MM.1S (cell line): ENCODE measurements around the gene PRKAR1B.

Experiments
- CTCF ChIP-seq: fragments of 300-600 bp; sonication (generic); IDR thresholded peaks from 2 replicates; pipeline ENCODE4 v1.5.1; 2016; ENCODE audit warnings: antibody characterized with exemption, low read length, mixed read lengths
- EZH2 ChIP-seq: fragments of 300-600 bp; sonication (generic); optimal IDR thresholded peaks from 2 replicates; pipeline ENCODE3; 2017; ENCODE audit warnings: low read depth, mild to moderate bottlenecking, antibody characterized with exemption, low read length, mixed read lengths

- TF ChIP-seq CTCF (no peak), EZH2 (no peak)
Measured at GRCh38 chr7:698515-699475, 28.3 kb downstream of the PRKAR1B start.
